ENCODE measurements around the gene SPR.

The SPR gene

DNA sequence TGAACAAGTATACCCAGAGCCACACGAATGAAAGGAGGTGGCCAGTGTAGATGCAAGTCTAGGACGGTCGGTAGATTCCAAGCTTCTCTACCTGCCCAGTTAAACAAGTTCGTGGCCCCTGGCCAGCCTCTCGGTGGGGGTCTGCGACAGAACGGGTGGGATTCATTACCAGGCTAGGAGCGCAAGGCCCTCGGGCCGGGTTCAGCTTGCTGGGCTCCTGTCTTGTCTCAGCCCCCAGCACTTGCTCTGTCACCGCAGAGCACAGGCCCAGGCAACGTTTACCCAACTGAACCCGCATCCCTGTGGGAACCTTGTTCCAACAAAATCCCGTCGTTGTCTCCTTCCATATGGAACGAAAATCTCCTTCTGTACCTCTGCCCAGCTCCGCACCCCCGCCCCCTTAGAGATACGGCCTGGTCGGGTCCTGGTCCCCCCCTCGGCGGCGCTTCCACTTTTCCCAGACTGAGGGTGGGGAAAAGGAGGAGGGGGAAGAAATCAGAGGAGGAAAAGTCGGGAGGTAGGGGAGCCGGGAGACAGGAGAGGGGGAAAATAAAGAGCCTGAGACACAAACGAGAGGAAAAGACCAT is 28.2 kb downstream of the SPR start:
- no peak for DNase-seq (ENCODE audit: low read depth)

DNA sequence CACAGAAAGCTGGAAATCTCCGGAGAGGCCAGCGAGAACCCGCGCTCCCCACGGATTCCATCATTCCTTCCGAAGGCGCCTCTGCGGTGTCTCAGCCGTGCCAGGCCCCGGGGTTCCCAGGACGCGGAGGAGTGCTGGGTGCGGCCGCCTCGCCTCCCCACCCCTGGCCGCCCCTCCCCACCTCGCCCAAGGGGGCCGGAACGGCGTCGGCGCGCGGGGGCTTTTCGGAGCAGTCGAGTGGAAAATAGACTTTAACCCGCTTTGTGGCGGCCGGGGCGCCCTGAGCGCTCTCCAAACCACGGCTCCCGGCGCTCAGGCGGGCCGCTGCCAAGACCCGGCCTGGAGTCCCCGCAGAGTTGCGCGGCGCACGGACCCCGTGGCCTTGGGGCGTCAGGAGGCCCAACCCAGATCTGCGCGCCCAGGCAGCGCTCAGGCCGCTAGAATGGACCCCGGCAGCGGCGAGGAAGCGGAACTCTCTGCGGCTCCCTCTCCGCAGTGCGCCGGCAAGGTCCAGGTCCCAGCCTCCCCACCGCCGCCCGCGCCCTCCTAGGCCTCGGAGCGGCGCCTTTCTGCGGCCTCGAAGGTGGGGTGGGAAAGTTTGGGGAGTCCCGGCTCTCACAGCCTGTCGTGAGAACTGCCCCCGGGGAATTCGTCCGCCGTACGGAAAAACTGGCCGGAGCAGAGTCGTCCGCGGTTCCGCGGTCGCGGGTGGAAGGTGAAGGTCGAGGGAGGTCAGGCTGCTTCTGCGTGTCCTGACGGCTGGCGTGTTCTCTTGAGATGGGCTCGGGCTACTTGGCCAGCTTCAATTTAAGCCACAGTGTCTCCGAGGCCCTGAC is 28.9 kb downstream of the SPR start:
- no peak for DNase-seq (ENCODE audit: low read depth)

- no peak for DNase-seq (ENCODE audit: low read depth)
Measured at GRCh38 chr2:72916743-72917137, 29.5 kb downstream of the SPR start.

- DNase-seq (ENCODE audit: low read depth) = no peak
Measured at GRCh38 chr2:72917138-72917876, 30.1 kb downstream of the SPR start, which contains the start of gene EMX1. TSS of gene EMX1 (plus strand) at chr2:72917519. CDS start at chr2:72917853, 334 bp downstream.

DNA sequence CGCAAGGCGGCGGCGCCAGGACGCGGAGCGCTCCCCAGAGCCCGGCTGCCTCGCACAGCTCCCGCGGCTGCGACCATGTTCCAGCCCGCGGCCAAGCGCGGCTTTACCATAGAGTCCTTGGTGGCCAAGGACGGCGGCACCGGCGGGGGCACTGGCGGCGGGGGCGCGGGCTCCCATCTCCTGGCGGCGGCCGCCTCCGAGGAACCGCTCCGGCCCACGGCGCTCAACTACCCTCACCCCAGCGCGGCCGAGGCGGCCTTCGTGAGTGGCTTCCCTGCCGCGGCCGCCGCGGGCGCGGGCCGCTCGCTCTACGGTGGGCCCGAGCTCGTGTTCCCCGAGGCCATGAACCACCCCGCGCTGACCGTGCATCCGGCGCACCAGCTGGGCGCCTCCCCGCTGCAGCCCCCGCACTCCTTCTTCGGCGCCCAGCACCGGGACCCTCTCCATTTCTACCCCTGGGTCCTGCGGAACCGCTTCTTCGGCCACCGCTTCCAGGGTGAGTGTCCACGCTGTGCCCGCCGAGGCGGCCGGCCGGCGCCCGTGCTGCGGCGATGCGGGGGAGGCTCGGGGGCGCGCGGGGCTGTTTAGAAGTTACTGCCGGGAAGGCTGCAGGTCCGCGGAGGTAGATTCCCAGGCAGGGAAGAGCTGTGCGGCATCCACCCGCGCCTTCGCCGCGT is 30.8 kb downstream of the SPR start:
- no peak for DNase-seq (ENCODE audit: low read depth)

- DNase-seq (ENCODE audit: low read depth) = no peak
Measured at GRCh38 chr2:72919414-72920317, 32.5 kb downstream of the SPR start.

GRCh38 chr2:72920318-72921087 is 33.3 kb downstream of the SPR start:
- DNase-seq (ENCODE audit: low read depth) = no peak

- DNase-seq (ENCODE audit: low read depth) = no peak
Measured at GRCh38 chr2:72921088-72921851, 34.1 kb downstream of the SPR start.

DNA sequence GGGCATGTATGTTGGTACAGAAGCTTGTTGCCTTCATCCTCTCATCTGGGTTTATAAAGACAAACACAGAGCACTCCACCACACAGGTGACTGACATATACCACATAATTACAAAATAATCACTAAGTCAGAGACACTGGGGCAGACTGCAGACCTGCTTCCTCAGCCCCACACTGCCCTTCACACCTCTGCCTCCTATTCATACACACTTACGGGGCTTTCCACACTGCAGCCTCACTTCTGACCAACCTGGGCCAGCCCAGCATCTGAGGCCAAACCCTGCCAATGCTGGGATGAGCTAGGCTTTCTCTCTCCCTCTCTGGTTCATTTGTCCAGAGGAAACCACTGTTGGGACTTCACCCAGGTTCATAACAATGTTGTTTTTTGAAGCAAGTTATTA is 34.6 kb downstream of the SPR start:
- DNase-seq (ENCODE audit: low read depth) = no peak

DNA sequence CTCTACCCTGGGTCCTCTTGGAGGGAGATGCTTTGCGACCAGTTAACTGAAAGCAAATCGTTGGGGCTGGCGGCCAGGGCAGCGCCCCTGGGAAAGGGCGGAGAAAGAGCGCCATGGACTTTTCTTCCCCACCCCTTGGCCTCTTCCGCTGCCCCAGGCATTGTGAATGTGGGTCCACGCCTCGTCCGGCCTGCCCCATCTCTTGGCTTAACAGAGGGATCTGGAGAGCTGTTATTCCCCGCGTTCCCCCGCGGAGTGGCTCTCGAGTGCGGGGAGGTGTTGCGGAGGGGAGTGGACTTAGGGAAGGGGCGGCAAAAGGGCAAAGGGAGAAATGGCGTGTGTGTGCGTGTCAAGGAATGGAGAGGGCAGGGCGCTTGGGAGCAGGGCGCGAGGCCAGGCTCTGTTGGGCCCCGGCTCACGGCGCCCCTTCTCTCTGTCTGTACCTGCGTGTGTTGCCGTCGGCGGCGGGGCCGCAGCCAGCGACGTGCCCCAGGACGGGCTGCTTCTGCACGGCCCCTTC is 36.7 kb downstream of the SPR start:
- no peak for DNase-seq (ENCODE audit: low read depth)

GRCh38 chr2:72924353-72925240 is 37.4 kb downstream of the SPR start:
- DNase-seq (ENCODE audit: low read depth) = no peak

DNA sequence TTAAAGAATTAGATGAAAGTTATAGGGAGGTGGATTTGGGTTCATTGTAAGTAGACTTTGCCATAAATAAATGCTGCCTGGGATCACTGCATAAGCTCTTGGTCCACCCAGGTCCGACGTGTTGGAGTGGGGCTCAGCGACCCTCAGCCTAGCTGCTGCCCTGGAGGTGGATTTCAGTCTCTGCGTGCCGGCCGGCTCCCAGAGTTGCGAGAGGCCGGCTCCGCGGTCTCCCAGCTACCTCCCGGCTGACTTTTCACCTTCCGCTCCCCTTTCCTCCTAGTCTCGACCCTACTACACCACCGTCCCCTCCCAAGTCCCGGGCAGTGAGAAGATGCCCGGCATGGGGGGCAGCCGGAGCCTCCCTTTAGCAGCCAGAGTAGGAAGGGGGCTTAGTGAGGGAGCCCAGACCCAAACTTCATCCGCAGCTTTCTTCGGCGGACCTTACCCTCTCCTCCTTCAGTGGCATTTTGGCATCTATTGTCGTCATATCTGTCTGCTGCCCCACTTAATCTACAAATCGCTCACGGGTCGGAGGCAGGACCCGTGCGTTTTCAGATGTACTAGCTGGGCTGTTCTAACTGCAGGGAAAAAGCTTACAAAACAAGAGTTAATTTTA is 38.2 kb downstream of the SPR start:
- no peak for DNase-seq (ENCODE audit: low read depth)

- no peak for DNase-seq (ENCODE audit: low read depth)
Measured at GRCh38 chr2:72926368-72926767, 39.2 kb downstream of the SPR start.

GRCh38 chr2:72926811-72927465 is 39.7 kb downstream of the SPR start:
- DNase-seq (ENCODE audit: low read depth) = no peak

DNA sequence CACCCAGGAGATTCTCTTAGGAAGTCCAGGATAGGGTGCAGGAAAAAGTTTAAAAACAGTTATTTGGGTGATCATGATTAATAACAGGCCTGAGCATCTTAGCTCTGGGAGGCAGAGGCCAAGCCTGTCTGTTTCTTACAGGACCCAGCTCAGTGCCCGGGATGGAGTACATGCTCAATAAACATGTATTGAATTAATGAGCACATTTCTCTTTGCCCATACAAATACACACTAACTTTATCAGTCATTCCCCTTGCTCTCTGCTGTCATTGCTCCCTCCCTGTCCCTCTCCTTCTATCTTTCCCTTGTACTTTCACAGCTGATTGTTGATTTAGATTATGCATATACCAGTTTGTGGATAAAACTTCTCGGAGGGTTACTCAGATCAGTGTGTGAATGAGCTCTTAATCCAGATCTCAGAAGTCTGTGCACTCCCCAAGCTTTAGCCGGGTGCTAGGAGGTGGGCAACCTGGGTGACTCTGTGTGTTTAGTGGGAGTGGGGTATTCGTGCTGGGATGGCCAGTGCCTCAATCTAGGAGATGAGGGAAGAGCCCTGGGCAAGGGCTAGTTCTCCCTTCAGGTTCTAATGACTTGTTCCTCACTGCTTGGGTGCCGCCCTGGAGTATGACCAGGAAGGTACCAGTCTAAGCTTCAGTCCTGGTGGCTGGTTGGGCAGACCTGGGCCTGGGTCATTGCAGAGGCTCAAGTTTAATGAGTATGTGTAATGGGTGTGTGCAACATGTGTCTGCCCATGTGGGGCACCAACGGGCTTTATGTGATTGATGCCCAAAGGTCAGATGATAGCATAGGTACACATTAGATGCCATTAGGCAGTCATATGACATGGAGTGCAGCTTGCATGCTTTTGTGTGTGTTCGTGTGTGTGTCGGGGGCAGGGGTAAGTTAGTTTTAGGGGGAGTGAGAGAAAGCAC is 40.7 kb downstream of the SPR start:
- DNase-seq (ENCODE audit: low read depth) = no peak

DNA sequence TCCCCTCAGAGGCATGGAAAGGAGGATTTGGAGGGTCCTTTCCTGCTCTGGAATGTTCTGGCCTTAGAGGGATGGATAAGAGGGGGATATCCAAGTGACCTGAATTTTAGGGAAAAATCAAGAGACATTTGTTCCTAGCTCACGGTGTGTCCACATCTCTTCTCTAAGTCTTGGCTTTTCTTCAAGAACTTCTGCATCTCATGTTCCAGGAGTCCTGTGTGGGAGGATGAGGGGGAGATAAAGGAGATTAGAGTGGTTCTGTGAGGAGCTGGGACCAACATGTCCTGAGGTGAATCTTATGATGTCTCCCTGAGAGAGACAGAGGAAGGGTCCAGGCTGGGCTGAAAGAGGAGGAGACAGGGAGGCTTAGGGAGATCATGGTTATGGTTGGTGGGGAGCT is 41.8 kb downstream of the SPR start:
- DNase-seq (ENCODE audit: low read depth) = no peak

Data from stimulated activated CD8-positive, alpha-beta memory T cell treated with anti-CD3 and anti-CD28 coated beads, Interleukin-15, amount 100 ng/mL, for 1 hour (primary cell).